HepG2 (cell line): Measurements from ENCODE around the gene ZBTB45. TPM values are rescaled to one million over a fixed set of nuclear protein-coding genes. Genes with fewer than 3 reads are reported as not detected.

Source experiments
- ATRX ChIP-seq: sonication (generic); formaldehyde crosslinking; IDR thresholded peaks from 2 replicates; pipeline ENCODE4 v1.4.0; 2020; ENCODE audit warnings: missing genetic modification reagents, borderline replicate concordance
- CBX1 ChIP-seq: IDR thresholded peaks from one replicate; pipeline ENCODE4 v1.6.1; 2016; ENCODE audit warnings: antibody characterized with exemption, low read depth
- CC2D1A ChIP-seq: sonication (generic); formaldehyde crosslinking; IDR thresholded peaks from 2 replicates; pipeline ENCODE4 v1.8.1; 2023; ENCODE audit warnings: mild to moderate bottlenecking, missing genetic modification reagents
- ETS1 ChIP-seq: sonication (generic); formaldehyde crosslinking; IDR thresholded peaks from 2 replicates; pipeline ENCODE4 v1.4.0; 2020; ENCODE audit warnings: missing genetic modification reagents
- FOXM1 ChIP-seq: sonication (generic); formaldehyde crosslinking; IDR thresholded peaks from 2 replicates; pipeline ENCODE4 v1.5.0; 2020; ENCODE audit warnings: missing genetic modification reagents
- GPBP1L1 ChIP-seq: sonication (generic); formaldehyde crosslinking; IDR thresholded peaks from 2 replicates; pipeline ENCODE4 v1.5.0; 2020; ENCODE audit warnings: mild to moderate bottlenecking, missing genetic modification reagents
- KAT2B ChIP-seq: fragments of 150-350 bp; IDR thresholded peaks from 2 replicates; pipeline ENCODE4 v1.6.1; 2014; ENCODE audit warnings: low read depth, low read length, borderline replicate concordance
- KDM4B ChIP-seq: sonication (generic); formaldehyde crosslinking; IDR thresholded peaks from 2 replicates; pipeline ENCODE4 v1.4.0; 2020; ENCODE audit warnings: missing genetic modification reagents
- KLF9 ChIP-seq: IDR thresholded peaks from 2 replicates; pipeline ENCODE4 v1.6.1; 2016; ENCODE audit warnings: low read depth
- MYPOP ChIP-seq: sonication (generic); formaldehyde crosslinking; IDR thresholded peaks from 2 replicates; pipeline ENCODE4 v1.8.1; 2023; ENCODE audit warnings: mild to moderate bottlenecking, moderate library complexity, missing genetic modification reagents
- NFIC ChIP-seq: IDR thresholded peaks from 2 replicates; pipeline ENCODE4 v1.6.1; 2012; ENCODE audit warnings: mild to moderate bottlenecking, low read length, inconsistent platforms
- NPAS2 ChIP-seq: sonication (generic); formaldehyde crosslinking; IDR thresholded peaks from 2 replicates; pipeline ENCODE4 v1.8.0; 2022; ENCODE audit warnings: mild to moderate bottlenecking, missing genetic modification reagents, borderline replicate concordance
- PITX1 ChIP-seq: sonication (generic); formaldehyde crosslinking; IDR thresholded peaks from 2 replicates; pipeline ENCODE4 v1.5.1; 2020; ENCODE audit warnings: mild to moderate bottlenecking, missing genetic modification reagents
- RAD21 ChIP-seq: fragments of 450-650 bp; formaldehyde crosslinking; IDR thresholded peaks from 2 replicates; pipeline ENCODE4 v1.5.0; 2020; ENCODE audit warnings: mild to moderate bottlenecking
- RXRA ChIP-seq: sonication (generic); formaldehyde crosslinking; IDR thresholded peaks from 2 replicates; pipeline ENCODE4 v1.5.1; 2020; ENCODE audit warnings: missing genetic modification reagents
- SRSF9 ChIP-seq: fragments of 200-400 bp; formaldehyde crosslinking; IDR thresholded peaks from 2 replicates; pipeline ENCODE4 v1.6.1; 2018; ENCODE audit warnings: borderline replicate concordance, mild to moderate bottlenecking, low read depth, low read length; ENCODE audit not compliant: insufficient read depth, poor library complexity, severe bottlenecking
- SSRP1 ChIP-seq: IDR thresholded peaks from 2 replicates; pipeline ENCODE4 v1.6.1; 2016; ENCODE audit warnings: control low read depth
- THAP8 ChIP-seq: sonication (generic); formaldehyde crosslinking; IDR thresholded peaks from 2 replicates; pipeline ENCODE4 v1.5.1; 2020; ENCODE audit warnings: missing genetic modification reagents, mild to moderate bottlenecking, borderline replicate concordance
- ZBTB3 ChIP-seq: sonication (generic); formaldehyde crosslinking; IDR thresholded peaks from 2 replicates; pipeline ENCODE4 v1.4.0; 2020; ENCODE audit warnings: low read depth, mild to moderate bottlenecking, moderate library complexity, missing genetic modification reagents, borderline replicate concordance
- ZC3H4 ChIP-seq: sonication (generic); formaldehyde crosslinking; IDR thresholded peaks from 2 replicates; pipeline ENCODE4 v1.4.0; 2020; ENCODE audit warnings: missing genetic modification reagents, borderline replicate concordance
- ZMYM3 ChIP-seq: sonication (generic); formaldehyde crosslinking; IDR thresholded peaks from 2 replicates; pipeline ENCODE4 v1.5.1; 2020; ENCODE audit warnings: mild to moderate bottlenecking, missing genetic modification reagents
- ZNF121 ChIP-seq: sonication (generic); formaldehyde crosslinking; IDR thresholded peaks from 2 replicates; pipeline ENCODE4 v1.5.0; 2020; ENCODE audit warnings: mild to moderate bottlenecking, missing genetic modification reagents
- ZNF615 ChIP-seq: sonication (generic); formaldehyde crosslinking; IDR thresholded peaks from 2 replicates; pipeline ENCODE4 v1.5.0; 2020; ENCODE audit warnings: mild to moderate bottlenecking, missing genetic modification reagents, borderline replicate concordance
- ZNF709 ChIP-seq: sonication (generic); formaldehyde crosslinking; IDR thresholded peaks from 2 replicates; pipeline ENCODE4 v1.5.0; 2020; ENCODE audit warnings: mild to moderate bottlenecking, missing genetic modification reagents
- ZNF710 ChIP-seq: sonication (generic); formaldehyde crosslinking; IDR thresholded peaks from 2 replicates; pipeline ENCODE4 v1.5.0; 2020; ENCODE audit warnings: mild to moderate bottlenecking, missing genetic modification reagents, borderline replicate concordance
- polyA plus RNA-seq, 8 experiments: library from polyadenylated mRNA; depleted of rRNA in 3 of 8; stranded (reverse) in 7 of 8; unstranded in 1 of 8; fragments of >200 nt; fragmentation: Illumina TruSeq in 4 of 8; extraction: Trizol in 4 of 8; gene quantifications; 2 replicates each; pipeline versions ENCODE4 v1.2.1 to v1.2.3, GENCODE V29; 2011 to 2016; ENCODE audit warnings: low read depth in 4 of 8, missing spikeins in 1 of 8, mixed read lengths in 1 of 8; ENCODE audit not compliant: insufficient read depth in 1 of 8
- total RNA-seq, 5 experiments: library from RNA; depleted of rRNA; stranded (reverse); fragments of >200 nt; fragmentation: Illumina TruSeq; extraction: Trizol; gene quantifications; 2 replicates each; pipeline ENCODE4 v1.2.3, GENCODE V29; 2016; ENCODE audit warnings: low read depth in 1 of 5

The ZBTB45 gene
- total and polyA plus RNA-seq, 2 of the 13 experiments (the other 11 are each of a cell fraction or from before 2014, with no cell fraction given) = 3.0 to 3.7 TPM

GRCh38 chr19:58559275-58560006, 39.8 kb upstream of the ZBTB45 start (continued):
- TF ChIP-seq CBX1 = no peak
- TF ChIP-seq ZNF615 (CRISPR knock-in tag) = peak; percentile 84
- TF ChIP-seq ATRX (CRISPR knock-in tag) = no peak
- no peak for TF ChIP-seq PITX1 (CRISPR knock-in tag)
- TF ChIP-seq KDM4B (CRISPR knock-in tag) = no peak
- no peak for TF ChIP-seq ETS1 (CRISPR knock-in tag)
- peak; percentile 97 for TF ChIP-seq ZC3H4 (CRISPR knock-in tag)
- no peak for TF ChIP-seq ZNF121 (CRISPR knock-in tag)
- peak; percentile 42 for TF ChIP-seq RXRA
- TF ChIP-seq GPBP1L1 = no peak
- peak; percentile 22; the same call in 1 of the 2 replicates for TF ChIP-seq NFIC
- TF ChIP-seq ZMYM3 (CRISPR knock-in tag) = no peak
- peak; percentile 58; the same call in 1 of the 2 replicates for TF ChIP-seq KLF9 (CRISPR knock-in tag)
- no peak for TF ChIP-seq ZNF709 (CRISPR knock-in tag)
- TF ChIP-seq SRSF9 = no peak
- peak; percentile 31; the same call in 1 of the 2 replicates for TF ChIP-seq RAD21
- no peak for TF ChIP-seq ZBTB3 (CRISPR knock-in tag)
- no peak for TF ChIP-seq NPAS2
- TF ChIP-seq FOXM1 (CRISPR knock-in tag) = no peak
- no peak for TF ChIP-seq CC2D1A
- no peak; the same call in 1 of the 2 replicates for TF ChIP-seq ZNF710
- TF ChIP-seq KAT2B = no peak
- no peak for TF ChIP-seq THAP8
- TF ChIP-seq MYPOP (CRISPR knock-in tag) = 0 out of 2 replicates have a peak, but pooled peaks have one; percentile 3
- peak; percentile 81; the same call in 1 of the 2 replicates for TF ChIP-seq SSRP1 (CRISPR knock-in tag)
